RWPE1 (cell line): ENCODE measurements around the gene C16orf90.

Source experiments
- CTCF ChIA-PET: fragments of 350-600 bp; sonication (Branson Sonifier 250); formaldehyde crosslinking; extraction: SDS; loops from one replicate; lab custom pipeline; 2021; lab: Yijun Ruan, JAX
- POLR2A ChIA-PET: fragments of 400-600 bp; formaldehyde crosslinking; extraction: SDS; loops from one replicate; lab custom pipeline; 2020; ENCODE audit warnings: antibody characterized with exemption; ENCODE audit not compliant: low non-redundant PET; lab: Yijun Ruan, JAX
- DNase-seq: peaks from one replicate; pipeline ENCODE4 v3.0.0; 2012; ENCODE audit warnings: low spot score
- H3K27ac ChIP-seq: fragments of 450-650 bp; 2 replicates; pipeline ENCODE4 v1.5.1; 2017
- CTCF ChIP-seq: fragments of 450-650 bp; conservative IDR thresholded peaks from 2 replicates; pipeline ENCODE4 v1.5.1; 2017; ENCODE audit warnings: low read depth, mild to moderate bottlenecking

Gene C16orf90

GRCh38 chr16:3525951-3526350, 30.7 kb upstream of the C16orf90 start:
- ChIA-PET CTCF (interaction anchor here (0.6 to 0.7 kb wide), 2 partner anchors 14 to 64 kb away, joined by 3 read pairs; no protein-coding TSS in a partner anchor), POLR2A (interaction anchor here (0.6 kb wide), 1 partner anchor 219 kb away, joined by 3 read pairs; no protein-coding TSS in a partner anchor)
- H3K27ac ChIP-seq: no peak overlapping the region
- no peak for TF ChIP-seq CTCF
- no peak for DNase-seq

DNA sequence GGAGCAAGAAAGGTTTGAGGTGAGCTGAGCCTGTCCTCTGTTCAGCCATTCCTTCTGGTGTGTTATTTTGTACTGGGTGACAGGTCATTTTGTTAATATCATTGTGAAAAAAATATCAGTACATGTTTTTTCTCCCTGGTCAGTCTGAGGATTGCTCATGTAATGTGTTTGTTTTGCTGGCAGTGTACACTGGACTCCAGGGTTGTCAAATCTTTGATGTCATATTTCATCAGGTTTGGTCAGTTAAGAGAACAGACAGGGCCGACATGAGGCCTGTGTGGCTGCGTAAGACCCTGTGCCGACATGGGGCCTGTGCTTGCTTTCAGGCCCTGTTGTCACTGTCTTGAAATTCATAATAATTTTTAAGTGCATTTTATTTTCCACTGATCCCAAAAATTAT, 28.0 kb upstream of the C16orf90 start:
- CTCF ChIA-PET: interaction anchor here (0.8 kb wide), 1 partner anchor 14 kb away, joined by 3 read pairs; no protein-coding TSS in a partner anchor
- no peak for TF ChIP-seq CTCF
- no peak overlapping the region for H3K27ac ChIP-seq
- POLR2A ChIA-PET: no interaction called here
- no peak for DNase-seq

GRCh38 chr16:3520841-3521240, 25.6 kb upstream of the C16orf90 start:
- DNase-seq: no peak
- ChIA-PET CTCF (no interaction called here), POLR2A (no interaction called here)
- no peak overlapping the region for H3K27ac ChIP-seq
- TF ChIP-seq CTCF: no peak

GRCh38 chr16:3520413-3520812, 25.1 kb upstream of the C16orf90 start:
- no peak overlapping the region for H3K27ac ChIP-seq
- POLR2A ChIA-PET: no interaction called here
- DNase-seq: no peak
- CTCF ChIA-PET: no interaction called here
- no peak for TF ChIP-seq CTCF

GRCh38 chr16:3519581-3519980, 24.3 kb upstream of the C16orf90 start:
- POLR2A ChIA-PET: no interaction called here
- TF ChIP-seq CTCF: no peak
- DNase-seq: no peak
- H3K27ac ChIP-seq: no peak overlapping the region
- CTCF ChIA-PET: no interaction called here

DNA sequence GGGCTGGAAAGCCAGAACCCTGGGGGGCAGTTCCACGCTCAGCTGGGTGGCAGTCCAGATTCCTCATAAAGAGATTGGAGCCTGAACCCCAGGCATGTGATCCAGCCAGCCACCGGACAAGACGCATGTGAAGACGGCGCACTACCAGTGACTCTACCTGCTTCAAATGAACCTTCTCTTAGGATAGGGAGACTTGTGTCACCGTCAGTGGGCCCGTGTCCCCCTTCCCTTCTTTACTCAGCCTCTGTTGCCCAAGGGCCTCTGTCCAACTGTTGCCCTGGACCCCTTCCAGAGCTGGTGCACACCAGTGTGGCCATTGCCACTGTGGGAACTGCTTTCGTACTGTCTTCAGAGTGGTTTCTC, 23.7 kb upstream of the C16orf90 start:
- no peak overlapping the region for H3K27ac ChIP-seq
- CTCF ChIA-PET: no interaction called here
- TF ChIP-seq CTCF: no peak
- DNase-seq: no peak
- POLR2A ChIA-PET: no interaction called here
